PFSK-1 (cell line): ENCODE measurements around the gene ADH1A.

ENCODE experiments used
- FOXP2 ChIP-seq: optimal IDR thresholded peaks from 2 replicates; pipeline ENCODE3; 2011; ENCODE audit warnings: borderline replicate concordance, control low read depth, inconsistent platforms; ENCODE audit not compliant: insufficient read depth; ENCODE audit errors: extremely low read length, extremely low read depth
- POLR2AphosphoS5 ChIP-seq: IDR thresholded peaks from 2 replicates; pipeline ENCODE4 v1.6.1; 2012; ENCODE audit warnings: low read depth, mild to moderate bottlenecking, control low read depth, low read length, moderate library complexity
- REST ChIP-seq, 2 experiments: IDR thresholded peaks; 2 replicates each; pipeline versions ENCODE4 v1.6.1 to v1.8.0; 2011 to 2012; ENCODE audit warnings: low read depth in 2 of 2, low read length in 2 of 2, control low read depth in 1 of 2, inconsistent platforms in 1 of 2, mild to moderate bottlenecking in 1 of 2, moderate library complexity in 1 of 2; ENCODE audit not compliant: insufficient read depth in 1 of 2
- SIN3A ChIP-seq: IDR thresholded peaks from 2 replicates; pipeline ENCODE4 v1.6.1; 2012; ENCODE audit warnings: mild to moderate bottlenecking, low read length, moderate library complexity, borderline replicate concordance; ENCODE audit not compliant: insufficient read depth
- TAF1 ChIP-seq: IDR thresholded peaks from 2 replicates; pipeline ENCODE4 v1.6.1; 2012; ENCODE audit warnings: low read length, control low read depth, borderline replicate concordance; ENCODE audit not compliant: insufficient read depth

ADH1A gene

GRCh38 chr4:99329876-99330275 is 39.1 kb upstream of the ADH1A start:
- TF ChIP-seq POLR2AphosphoS5: no peak
- TF ChIP-seq REST (IDR thresholded peaks at IDR 0.05; ENCODE audit: insufficient read depth in 1 of 2, low read depth in 2 of 2, low read length in 2 of 2): no peak
- no peak for TF ChIP-seq FOXP2
- TF ChIP-seq SIN3A: no peak
- no peak for TF ChIP-seq TAF1

- TF ChIP-seq POLR2AphosphoS5 (no peak), REST (IDR thresholded peaks at IDR 0.05; ENCODE audit: insufficient read depth in 1 of 2, low read depth in 2 of 2, low read length in 2 of 2) (no peak), FOXP2 (no peak), SIN3A (no peak), TAF1 (no peak)
Observed at GRCh38 chr4:99324979-99325378, 34.2 kb upstream of the ADH1A start.

- TF ChIP-seq POLR2AphosphoS5 (no peak), FOXP2 (no peak), SIN3A (no peak), TAF1 (no peak), REST (IDR thresholded peaks at IDR 0.05; ENCODE audit: insufficient read depth in 1 of 2, low read depth in 2 of 2, low read length in 2 of 2) (no peak)
Observed at GRCh38 chr4:99324361-99324760, 33.6 kb upstream of the ADH1A start.

GRCh38 chr4:99323756-99324155 is 33.0 kb upstream of the ADH1A start:
- TF ChIP-seq REST (IDR thresholded peaks at IDR 0.05; ENCODE audit: insufficient read depth in 1 of 2, low read depth in 2 of 2, low read length in 2 of 2): no peak
- no peak for TF ChIP-seq FOXP2
- no peak for TF ChIP-seq TAF1
